HCT116 (cell line): ENCODE data around the gene GDF2. TPM values are rescaled to one million over a fixed set of nuclear protein-coding genes. Genes with fewer than 3 reads are reported as not detected.

Experiments used
- ATAC-seq: fragments of 200-7000 bp; cut with Tn5 transposase; 2 replicates; pipeline ENCODE4 v1.9.1; 2020; ENCODE audit warnings: mild to moderate bottlenecking, moderate library complexity
- BruUV-seq: library from RNA; stranded (reverse); fragments of 400-500 nt; replicated peaks from 2 replicates; lab custom pipeline; 2021; lab: Mats Ljungman, UMichigan
- CTCF ChIA-PET: fragments of 300-600 bp; sonication (Branson Sonifier 250); formaldehyde crosslinking; loops from one replicate; lab custom pipeline; 2021; ENCODE audit warnings: antibody characterized with exemption; lab: Charles Lee
- POLR2A ChIA-PET: fragments of 300-600, 350-600 bp; sonication (Branson Sonifier 250); formaldehyde crosslinking; loops from one replicate; lab custom pipeline; 2021; ENCODE audit warnings: antibody characterized with exemption; lab: Charles Lee
- RAD21 ChIA-PET, 2 experiments: fragments of 300-600 bp; sonication (Branson Sonifier 250); formaldehyde crosslinking; loops; one replicate each; lab custom pipeline; 2023; ENCODE audit warnings: low total read pairs in 2 of 2; ENCODE audit not compliant: uncharacterized antibody in 2 of 2, unreplicated experiment in 2 of 2, low non-redundant PET in 1 of 2; lab: Charles Lee
- DNase-seq: peaks from one replicate; pipeline ENCODE4 v3.0.0-alpha.2; 2010; ENCODE audit warnings: low read depth, low spot score
- H2AFZ ChIP-seq: fragments of 200-600 bp; shearing (Covaris generic), sonication (generic); 2 replicates; pipeline ENCODE4 v1.6.1; 2017; ENCODE audit warnings: low read depth, mixed run types, mixed read lengths, antibody characterized with exemption, low read length; ENCODE audit not compliant: poor library complexity, severe bottlenecking
- H3K27ac ChIP-seq: 2 replicates; pipeline ENCODE4 v1.5.1; 2012; ENCODE audit warnings: low read depth, low read length
- H3K27me3 ChIP-seq: fragments of 200-600 bp; sonication (generic); 2 replicates; pipeline ENCODE4 v1.6.1; 2016; ENCODE audit warnings: mixed run types, low read length, mixed read lengths; ENCODE audit not compliant: insufficient read depth
- H3K36me3 ChIP-seq, 2 experiments: fragments of 200-500 bp in 1 of 2; fragments of 200-600 bp in 1 of 2; sonication (Bioruptor generic) in 1 of 2; sonication (generic) in 1 of 2; 2 replicates each; pipeline versions ENCODE4 v1.5.1 to v1.6.1; 2014 to 2016; ENCODE audit warnings: low read length in 2 of 2, inconsistent platforms in 1 of 2, mixed read lengths in 1 of 2, mixed run types in 1 of 2; ENCODE audit not compliant: insufficient read depth in 2 of 2, control insufficient read depth in 1 of 2
- H3K4me1 ChIP-seq, 2 experiments: fragments of 200-600 bp in 1 of 2; sonication (generic) in 1 of 2; 2 replicates each; pipeline versions ENCODE4 v1.5.1 to v1.6.1; 2012 to 2017; ENCODE audit warnings: low read length in 2 of 2, inconsistent platforms in 1 of 2, mild to moderate bottlenecking in 1 of 2, mixed read lengths in 1 of 2, mixed run types in 1 of 2, moderate library complexity in 1 of 2; ENCODE audit not compliant: insufficient read depth in 2 of 2, control insufficient read depth in 1 of 2
- H3K4me2 ChIP-seq: fragments of 200-600 bp; sonication (generic); 2 replicates; pipeline ENCODE4 v1.6.1; 2017; ENCODE audit warnings: mixed run types, low read length, mixed read lengths
- H3K4me3 ChIP-seq, 2 experiments: fragments of 200-600 bp in 1 of 2; sonication (generic) in 1 of 2; replicated peaks in 1 of 2; 2 replicates each; pipeline ENCODE4 v1.5.1; 2011 to 2016; ENCODE audit warnings: low read length in 2 of 2, control low read depth in 1 of 2, low read depth in 1 of 2, mild to moderate bottlenecking in 1 of 2, mixed read lengths in 1 of 2, mixed run types in 1 of 2
- H3K79me2 ChIP-seq: fragments of 200-600 bp; sonication (generic); 2 replicates; pipeline ENCODE4 v1.6.1; 2017; ENCODE audit warnings: mild to moderate bottlenecking, mixed run types, low read length, moderate library complexity, mixed read lengths; ENCODE audit not compliant: insufficient read depth
- H3K9ac ChIP-seq: fragments of 200-600 bp; sonication (generic); 2 replicates; pipeline ENCODE4 v1.6.1; 2016; ENCODE audit warnings: low read length, mixed read lengths
- H3K9me2 ChIP-seq: fragments of 200-600 bp; sonication (generic), shearing (Covaris generic); 2 replicates; pipeline ENCODE4 v1.6.1; 2017; ENCODE audit warnings: mixed run types, mild to moderate bottlenecking, moderate library complexity; ENCODE audit not compliant: insufficient read depth
- H3K9me3 ChIP-seq, 2 experiments: fragments of 200-500 bp in 1 of 2; fragments of 200-600 bp in 1 of 2; sonication (Bioruptor generic) in 1 of 2; sonication (generic) in 1 of 2; 2 replicates each; pipeline ENCODE4 v1.6.1; 2014 to 2017; ENCODE audit warnings: low read length in 2 of 2, mixed read lengths in 2 of 2, inconsistent platforms in 1 of 2, low read depth in 1 of 2, mild to moderate bottlenecking in 1 of 2, mixed run types in 1 of 2, moderate library complexity in 1 of 2; ENCODE audit not compliant: control insufficient read depth in 1 of 2, insufficient read depth in 1 of 2
- H4K20me1 ChIP-seq: fragments of 200-600 bp; sonication (generic), shearing (Covaris generic); 2 replicates; pipeline ENCODE4 v1.6.1; 2017; ENCODE audit warnings: mixed run types, mild to moderate bottlenecking, moderate library complexity; ENCODE audit not compliant: insufficient read depth
- ELF1 ChIP-seq: IDR thresholded peaks from 2 replicates; pipeline ENCODE4 v1.6.1; 2012; ENCODE audit warnings: low read depth, borderline replicate concordance
- POLR2A ChIP-seq: IDR thresholded peaks from 2 replicates; pipeline ENCODE4 v1.7.0; 2011; ENCODE audit warnings: borderline replicate concordance; ENCODE audit not compliant: insufficient read depth, insufficient read length; ENCODE audit errors: extremely low read depth
- SIN3A ChIP-seq: IDR thresholded peaks from 2 replicates; pipeline ENCODE4 v1.6.1; 2012; ENCODE audit warnings: low read depth
- TCF7L2 ChIP-seq: IDR thresholded peaks from 2 replicates; pipeline ENCODE4 v1.7.0; 2011; ENCODE audit warnings: borderline replicate concordance, inconsistent platforms; ENCODE audit not compliant: insufficient read depth, insufficient read length; ENCODE audit errors: extremely low read depth
- YY1 ChIP-seq: IDR thresholded peaks from 2 replicates; pipeline ENCODE4 v1.6.1; 2011; ENCODE audit warnings: low read length, low read depth, moderate library complexity, mild to moderate bottlenecking; ENCODE audit not compliant: insufficient replicate concordance; ENCODE audit errors: extremely low read depth
- ZFX ChIP-seq: fragments of 450-650 bp; IDR thresholded peaks from 2 replicates; pipeline ENCODE4 v1.6.1; 2017
- intact Hi-C: fragments of 100-400 bp; cut with micrococcal nuclease; formaldehyde crosslinking; loops from 2 replicates; pipeline ENCODE4 v1.10.0; 2022
- total RNA-seq: library from RNA; stranded (reverse); gene quantifications from one replicate; pipeline ENCODE4 v1.2.1, GENCODE V29; 2021; ENCODE audit not compliant: unreplicated experiment

Gene GDF2
- total RNA-seq, 1 experiment from 2014 or later: not detected

- Histone ChIP-seq H3K4me3 (no peak overlapping the region), H3K4me1 (peaks cover 0 to 12% of the 10 kb centered on the region in 2 experiments; a peak in 1 of 4 replicates), H3K79me2 (no peaks in the 10 kb centered on the region), H3K27ac (no peak overlapping the region), H4K20me1 (no peaks in the 10 kb centered on the region), H3K9me3 (no peaks in the 10 kb centered on the region), H3K9ac (no peak overlapping the region), H3K4me2 (no peak overlapping the region), H2AFZ (no peak overlapping the region), H3K9me2 (no peaks in the 10 kb centered on the region), H3K27me3 (no peaks in the 10 kb centered on the region), H3K36me3 (no peaks in the 10 kb centered on the region)
- intact Hi-C loops: no loop called here
- BruUV-seq: no TSS peak
- RAD21 ChIA-PET: no interaction called here
- CTCF ChIA-PET: interaction anchor here (1.1 kb wide), 1 partner anchor 17 kb away, joined by 3 read pairs; no protein-coding TSS in a partner anchor
- TF ChIP-seq SIN3A: no peak
- TF ChIP-seq TCF7L2: no peak
- DNase-seq (no peak), ATAC-seq (no peak)
- POLR2A ChIA-PET: no interaction called here
Measured at GRCh38 chr10:47357911-47358310, 35.7 kb downstream of the GDF2 start.

- ATAC-seq: no peak
Measured at GRCh38 chr10:47358457-47358856, 36.2 kb downstream of the GDF2 start.

More at GRCh38 chr10:47358457-47358856, 36.2 kb downstream of the GDF2 start:
- RAD21 ChIA-PET: no interaction called here
- H3K9me3 ChIP-seq: no peaks in the 10 kb centered on the region
- POLR2A ChIA-PET: no interaction called here
- H3K9ac ChIP-seq: no peak overlapping the region
- H3K79me2 ChIP-seq: no peaks in the 10 kb centered on the region
- BruUV-seq: no TSS peak
- no peaks in the 10 kb centered on the region for H3K36me3 ChIP-seq
- no peak overlapping the region for H2AFZ ChIP-seq
- H3K4me2 ChIP-seq: no peak overlapping the region
- no peak overlapping the region for H3K27ac ChIP-seq
- CTCF ChIA-PET: interaction anchor here (1.1 kb wide), 1 partner anchor 18 kb away, joined by 3 read pairs; no protein-coding TSS in a partner anchor
- H3K4me3 ChIP-seq: no peak overlapping the region
- H4K20me1 ChIP-seq: no peaks in the 10 kb centered on the region
- intact Hi-C loops: no loop called here
- no peak for TF ChIP-seq POLR2A
- TF ChIP-seq YY1: no peak
- no peak for TF ChIP-seq ELF1
- TF ChIP-seq ZFX: no peak
- no peaks in the 10 kb centered on the region for H3K27me3 ChIP-seq
- no peaks in the 10 kb centered on the region for H3K9me2 ChIP-seq
- H3K4me1 ChIP-seq: peaks cover 0 to 12% of the 10 kb centered on the region in 2 experiments; a peak in 1 of 4 replicates
- no peak for DNase-seq
